ENCODE data around the gene SLC25A2. TPM values are rescaled to one million over a fixed set of nuclear protein-coding genes. Genes with fewer than 3 reads are reported as not detected.

The SLC25A2 gene
- total and polyA plus RNA-seq, 2 of the 13 experiments (the other 11 are each of a cell fraction or from before 2014, with no cell fraction given), result 0.13 TPM; not detected in 1

DNA sequence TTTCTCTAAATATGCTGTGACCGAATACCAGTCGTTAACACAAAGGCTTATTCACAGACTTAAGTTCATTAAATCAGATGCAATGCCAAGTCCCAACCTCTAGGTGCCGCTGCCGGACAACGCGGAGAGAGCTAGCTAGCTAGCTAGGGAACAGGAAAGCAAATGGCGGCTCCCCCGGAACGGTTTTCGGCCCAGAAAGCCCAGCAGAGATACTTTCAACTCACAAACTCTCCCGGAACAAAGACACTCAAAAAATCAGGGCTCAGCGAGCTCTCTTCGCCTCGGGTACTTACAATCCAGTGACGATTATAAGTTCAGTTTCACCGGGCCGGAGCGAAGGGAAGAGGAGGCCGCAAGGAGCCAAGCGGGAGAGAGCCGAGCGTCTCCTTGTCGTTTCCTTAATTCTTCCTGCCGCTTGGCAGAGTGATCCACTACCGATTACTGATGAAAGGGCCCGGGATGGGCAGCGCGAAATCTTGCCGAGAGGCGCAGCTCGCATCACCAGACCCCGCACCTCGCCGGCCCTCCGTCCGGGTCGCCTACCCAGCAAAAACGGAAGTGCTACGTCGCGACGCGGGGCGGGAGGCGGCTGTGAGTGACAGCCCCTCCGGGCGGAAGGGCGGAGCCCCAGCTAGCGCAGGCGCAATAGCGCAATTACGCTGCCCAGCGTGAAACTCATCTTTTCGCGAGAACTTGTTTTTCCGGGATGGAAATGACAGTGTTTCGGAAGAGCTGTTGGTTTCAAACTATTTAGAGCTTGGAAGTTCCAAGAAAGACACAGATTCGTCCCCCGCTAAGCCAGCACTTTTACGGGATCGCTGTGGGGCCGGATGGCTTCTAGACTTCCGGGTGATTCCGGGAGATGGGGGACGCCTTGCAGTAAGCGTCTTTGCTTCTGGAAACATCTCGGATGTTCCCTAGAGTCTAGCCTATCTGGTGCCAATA lies 16.6 kb upstream of the SLC25A2 start, which contains the start of gene TAF7 (continued):
- no peak for TF ChIP-seq SNRNP70 (IDR thresholded peaks at IDR 0.05; ENCODE audit: low read depth, low read length)
- peak; percentile 50; the same call in 1 of the 2 replicates for TF ChIP-seq ZNF879 (CRISPR knock-in tag; IDR thresholded peaks at IDR 0.05)
- TF ChIP-seq RXRB (CRISPR knock-in tag; IDR thresholded peaks at IDR 0.05; ENCODE audit: borderline replicate concordance), result 0 out of 2 replicates have a peak, but pooled peaks have one; percentile 13
- peak in 1 of 2 experiments; percentile 33; a peak in 1 of 4 replicates for TF ChIP-seq ATF4 (CRISPR knock-in tag; IDR thresholded peaks at IDR 0.05)
- TF ChIP-seq MAFG (CRISPR knock-in tag; IDR thresholded peaks at IDR 0.05), result no peak
- no peak for TF ChIP-seq SRSF1 (optimal IDR thresholded peaks at IDR 0.05; ENCODE audit: low read depth, low read length)
- TF ChIP-seq ASH2L (IDR thresholded peaks at IDR 0.05; ENCODE audit: insufficient read length, low read depth, low read length), result peak; percentile 91
- TF ChIP-seq PAX8 (CRISPR knock-in tag; IDR thresholded peaks at IDR 0.05; ENCODE audit: borderline replicate concordance), result peak; percentile 93; the same call in 1 of the 2 replicates
- TF ChIP-seq NFYC (CRISPR knock-in tag; IDR thresholded peaks at IDR 0.05), result no peak
- TF ChIP-seq, protein P1, sequence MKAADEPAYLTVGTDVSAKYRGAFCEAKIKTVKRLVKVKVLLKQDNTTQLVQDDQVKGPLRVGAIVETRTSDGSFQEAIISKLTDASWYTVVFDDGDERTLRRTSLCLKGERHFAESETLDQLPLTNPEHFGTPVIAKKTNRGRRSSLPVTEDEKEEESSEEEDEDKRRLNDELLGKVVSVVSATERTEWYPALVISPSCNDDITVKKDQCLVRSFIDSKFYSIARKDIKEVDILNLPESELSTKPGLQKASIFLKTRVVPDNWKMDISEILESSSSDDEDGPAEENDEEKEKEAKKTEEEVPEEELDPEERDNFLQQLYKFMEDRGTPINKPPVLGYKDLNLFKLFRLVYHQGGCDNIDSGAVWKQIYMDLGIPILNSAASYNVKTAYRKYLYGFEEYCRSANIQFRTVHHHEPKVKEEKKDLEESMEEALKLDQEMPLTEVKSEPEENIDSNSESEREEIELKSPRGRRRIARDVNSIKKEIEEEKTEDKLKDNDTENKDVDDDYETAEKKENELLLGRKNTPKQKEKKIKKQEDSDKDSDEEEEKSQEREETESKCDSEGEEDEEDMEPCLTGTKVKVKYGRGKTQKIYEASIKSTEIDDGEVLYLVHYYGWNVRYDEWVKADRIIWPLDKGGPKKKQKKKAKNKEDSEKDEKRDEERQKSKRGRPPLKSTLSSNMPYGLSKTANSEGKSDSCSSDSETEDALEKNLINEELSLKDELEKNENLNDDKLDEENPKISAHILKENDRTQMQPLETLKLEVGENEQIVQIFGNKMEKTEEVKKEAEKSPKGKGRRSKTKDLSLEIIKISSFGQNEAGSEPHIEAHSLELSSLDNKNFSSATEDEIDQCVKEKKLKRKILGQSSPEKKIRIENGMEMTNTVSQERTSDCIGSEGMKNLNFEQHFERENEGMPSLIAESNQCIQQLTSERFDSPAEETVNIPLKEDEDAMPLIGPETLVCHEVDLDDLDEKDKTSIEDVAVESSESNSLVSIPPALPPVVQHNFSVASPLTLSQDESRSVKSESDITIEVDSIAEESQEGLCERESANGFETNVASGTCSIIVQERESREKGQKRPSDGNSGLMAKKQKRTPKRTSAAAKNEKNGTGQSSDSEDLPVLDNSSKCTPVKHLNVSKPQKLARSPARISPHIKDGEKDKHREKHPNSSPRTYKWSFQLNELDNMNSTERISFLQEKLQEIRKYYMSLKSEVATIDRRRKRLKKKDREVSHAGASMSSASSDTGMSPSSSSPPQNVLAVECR (CRISPR knock-in tag; IDR thresholded peaks at IDR 0.05; ENCODE audit: borderline replicate concordance), result peak; percentile 80
- TF ChIP-seq IRX3 (CRISPR knock-in tag; IDR thresholded peaks at IDR 0.05; ENCODE audit: borderline replicate concordance, low read depth), result peak; percentile 83; the same call in 1 of the 2 replicates
- 0 out of 2 replicates have a peak, but pooled peaks have one; percentile 46 for TF ChIP-seq ZBED4 (CRISPR knock-in tag; IDR thresholded peaks at IDR 0.05; ENCODE audit: borderline replicate concordance)
- TF ChIP-seq ZFP36L1 (CRISPR knock-in tag; IDR thresholded peaks at IDR 0.05), result peak; percentile 76
- TF ChIP-seq ZNF343 (CRISPR knock-in tag; IDR thresholded peaks at IDR 0.05), result peak; percentile 71; the same call in 1 of the 2 replicates
- TF ChIP-seq MYNN (CRISPR knock-in tag; IDR thresholded peaks at IDR 0.05; ENCODE audit: low read depth), result 0 out of 2 replicates have a peak, but pooled peaks have one; percentile 70
- peak; percentile 36; the same call in 1 of the 2 replicates for TF ChIP-seq GATA4 (IDR thresholded peaks at IDR 0.05; ENCODE audit: borderline replicate concordance, low read depth)
- peak; percentile 66; the same call in 1 of the 2 replicates for TF ChIP-seq NCOA1 (CRISPR knock-in tag; IDR thresholded peaks at IDR 0.05)
- TF ChIP-seq POLR2A (IDR thresholded peaks at IDR 0.05; ENCODE audit: insufficient read depth in 1 of 2, low read depth in 2 of 2, low read length in 2 of 2), result peak; percentile 87 to 95
- no peak for TF ChIP-seq ZNF674 (CRISPR knock-in tag; IDR thresholded peaks at IDR 0.05; ENCODE audit: low read depth)
